HG03060 (cell line): ENCODE measurements around the gene HCK.
A peak's percentile ranks its signal among the peaks of the same experiment; 100 is the strongest.
"Not testable (repeated sequence)": the region's sequence is repeated elsewhere in the genome, so short reads cannot be mapped to it uniquely, and the experiment has no call there.

Experiments
- ATAC-seq: cut with Tn5 transposase; IDR thresholded peaks from one replicate; pipeline ENCODE4 v1.9.1; 2021; ENCODE audit warnings: low read depth, moderate number of reproducible peaks; ENCODE audit not compliant: unreplicated experiment

HCK gene

GRCh38 chr20:32088759-32089158 lies 36.7 kb downstream of the HCK start:
- ATAC-seq: no peak

DNA sequence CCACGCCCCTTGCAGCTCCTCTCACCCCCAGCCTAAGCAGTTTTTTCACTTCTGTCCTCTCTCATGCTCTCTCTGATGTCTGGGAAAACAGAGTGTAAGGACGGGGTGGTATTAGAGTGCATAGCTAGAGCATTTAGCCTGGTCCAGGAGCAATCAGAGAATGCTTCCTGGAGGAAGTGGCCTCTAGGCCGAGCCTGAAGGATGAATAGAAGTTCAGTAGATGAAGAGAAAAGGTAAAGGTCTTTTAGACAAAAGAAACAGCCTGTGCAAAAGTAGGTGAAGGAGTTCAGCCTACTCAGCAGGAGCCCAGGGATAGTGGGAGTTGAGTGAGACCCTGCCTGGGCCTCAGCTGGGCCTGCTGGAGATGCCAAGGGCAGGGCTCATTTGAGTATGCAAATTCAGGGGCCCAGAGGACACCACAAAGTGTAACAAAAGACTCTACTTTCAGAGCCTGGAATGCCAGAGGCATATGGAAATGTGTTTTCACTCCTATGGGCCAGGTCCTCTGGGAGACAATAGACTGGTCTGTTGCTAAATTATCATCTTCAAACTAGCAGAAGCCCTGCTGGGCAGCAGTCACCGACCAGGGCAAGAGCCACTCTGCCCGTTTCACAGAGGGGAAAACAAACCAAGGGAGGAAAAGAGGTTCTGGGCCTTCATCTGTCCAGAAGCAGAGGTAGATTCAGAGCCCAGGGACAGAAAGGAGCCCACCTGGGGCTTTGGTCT lies 37.8 kb downstream of the HCK start:
- no peak for ATAC-seq

DNA sequence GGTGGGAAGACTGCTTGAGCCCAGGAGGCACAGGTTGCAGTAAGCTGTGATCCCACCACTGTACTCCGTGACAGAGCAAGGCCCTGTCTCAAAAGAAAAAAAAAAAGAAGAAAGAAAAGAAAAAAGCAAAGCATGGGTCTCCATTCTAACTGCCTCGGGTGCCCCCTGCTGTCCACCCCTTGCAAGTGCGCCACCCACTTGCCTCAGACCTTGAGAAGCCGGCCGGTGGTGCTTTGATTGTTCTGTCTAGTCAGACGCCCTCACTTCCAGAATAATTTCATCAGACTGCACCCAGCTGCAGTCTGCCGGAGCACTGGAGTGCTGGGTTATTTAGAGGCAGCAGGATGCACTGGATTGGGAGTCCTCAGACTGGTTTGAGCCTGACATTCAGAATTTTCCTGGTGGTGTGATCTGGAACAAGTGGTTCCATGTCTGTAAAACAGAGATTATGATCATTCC lies 39.9 kb downstream of the HCK start:
- no peak for ATAC-seq

- no peak for ATAC-seq
These were observed 46.7 kb downstream of the HCK start for GRCh38 chr20:32098786-32099185.

DNA sequence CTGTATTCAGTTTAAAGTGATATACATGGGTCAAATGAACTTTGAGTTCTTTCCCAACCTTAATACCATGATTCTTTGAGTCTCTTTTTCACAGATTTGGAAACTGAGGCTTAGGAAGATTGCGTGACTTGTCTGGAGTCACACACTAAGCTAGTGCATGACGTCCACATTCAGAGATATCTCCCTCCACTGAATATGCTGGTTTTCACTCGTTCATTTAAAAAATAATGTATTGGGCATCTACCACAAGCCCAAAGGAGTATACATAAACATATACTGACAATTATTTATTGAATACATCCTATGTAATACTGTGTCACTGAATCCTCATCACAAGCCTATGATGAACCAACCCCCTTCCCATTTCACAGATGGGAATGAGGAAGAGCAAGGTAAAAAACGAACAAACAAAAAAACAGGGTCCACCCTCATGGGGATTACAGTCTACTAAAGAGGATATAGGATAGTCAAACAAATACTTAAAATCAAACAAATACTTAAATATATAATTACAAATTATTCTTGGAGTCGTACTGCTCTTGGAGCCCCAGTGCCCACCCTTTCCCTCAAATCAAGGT lies 56.9 kb downstream of the HCK start:
- ATAC-seq: no peak

DNA sequence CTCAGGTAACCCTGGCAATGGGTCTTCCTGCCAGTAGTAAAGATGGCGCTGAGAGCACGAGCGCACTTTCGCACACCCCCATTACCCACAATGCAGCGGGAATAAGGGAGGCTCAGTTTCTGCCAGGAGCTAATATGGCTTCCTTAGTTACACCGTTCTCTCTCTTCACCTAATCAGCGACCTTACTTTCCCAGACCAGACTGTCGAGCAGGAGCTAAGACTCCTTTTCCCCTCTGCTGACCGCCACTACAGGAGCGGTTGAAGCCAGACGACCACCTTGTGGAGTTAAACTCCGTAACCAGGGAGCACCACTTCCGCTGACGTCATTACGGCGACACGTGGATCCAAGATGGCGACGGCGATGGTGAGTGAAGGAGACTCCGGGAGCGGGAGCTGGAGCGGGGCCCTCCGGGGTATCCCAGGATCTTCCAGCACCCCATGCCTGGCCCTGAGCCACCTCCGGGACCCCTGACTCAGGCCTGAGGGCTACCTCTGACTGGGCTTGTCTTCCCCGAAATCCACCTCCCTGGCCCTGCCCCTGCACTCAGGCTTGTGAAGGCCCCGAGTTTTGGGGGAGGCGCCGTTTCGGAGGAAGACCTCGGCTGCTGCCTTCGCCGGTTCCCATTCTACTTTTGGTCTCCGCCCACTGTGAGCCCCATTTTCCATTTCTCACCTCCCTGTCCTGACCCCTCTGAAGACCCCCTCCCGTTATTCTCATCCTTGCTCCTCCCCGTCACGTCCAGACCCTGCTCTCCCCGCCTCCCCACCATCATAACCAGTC lies 57.5 kb downstream of the HCK start, which contains the start of gene TM9SF4:
TSS of gene TM9SF4 (plus strand) at position 323 of the 781 bp plus-strand sequence. CDS start at position 350, 27 bp downstream.
- peak; percentile 61 for ATAC-seq

DNA sequence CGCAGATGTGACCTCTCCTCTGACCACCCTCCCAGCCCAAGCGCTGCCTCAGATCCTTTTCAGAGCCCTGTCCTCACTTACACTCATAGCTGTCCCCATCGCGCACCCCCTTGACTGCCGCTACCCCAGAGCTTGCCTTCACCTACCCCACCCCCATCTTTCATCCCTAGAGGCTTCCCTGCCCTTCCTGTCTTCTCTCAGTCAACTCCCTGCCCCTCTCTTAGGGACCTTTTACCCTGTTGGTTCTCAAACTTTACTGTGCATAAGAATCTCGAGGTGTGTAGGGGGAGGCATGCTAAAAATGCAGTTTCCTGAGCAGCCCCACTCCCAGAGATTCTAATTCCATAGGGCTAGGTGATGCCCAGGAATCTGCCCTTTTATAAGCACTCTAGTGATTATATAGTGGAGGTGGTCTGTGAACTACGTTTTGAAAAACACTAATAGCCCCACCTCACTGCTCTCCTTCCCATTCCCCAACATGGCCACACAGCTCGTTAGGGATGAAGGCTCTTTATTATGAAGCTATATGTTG lies 58.2 kb downstream of the HCK start:
- ATAC-seq: no peak

DNA sequence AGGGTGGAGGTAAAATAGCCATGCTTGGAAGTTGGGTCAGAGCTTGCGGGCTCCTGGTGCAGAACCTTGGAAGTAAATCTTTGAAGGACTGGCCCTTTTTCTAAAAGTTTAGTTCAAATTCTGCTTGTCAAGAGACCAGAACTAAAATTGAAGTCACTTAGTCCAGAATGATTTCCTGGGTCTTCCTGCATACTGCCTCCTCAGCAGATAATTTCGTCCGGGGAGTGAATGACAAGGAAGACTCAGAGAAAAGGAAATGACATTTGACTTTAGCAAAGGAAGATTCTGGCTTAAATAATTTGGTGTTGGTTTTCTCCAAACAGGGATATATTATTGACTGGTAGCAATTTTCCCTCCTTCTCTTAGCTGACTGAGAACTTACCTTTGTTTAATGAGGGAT lies 58.7 kb downstream of the HCK start:
- no peak for ATAC-seq

GRCh38 chr20:32111156-32111686 lies 59.2 kb downstream of the HCK start:
- no peak for ATAC-seq

DNA sequence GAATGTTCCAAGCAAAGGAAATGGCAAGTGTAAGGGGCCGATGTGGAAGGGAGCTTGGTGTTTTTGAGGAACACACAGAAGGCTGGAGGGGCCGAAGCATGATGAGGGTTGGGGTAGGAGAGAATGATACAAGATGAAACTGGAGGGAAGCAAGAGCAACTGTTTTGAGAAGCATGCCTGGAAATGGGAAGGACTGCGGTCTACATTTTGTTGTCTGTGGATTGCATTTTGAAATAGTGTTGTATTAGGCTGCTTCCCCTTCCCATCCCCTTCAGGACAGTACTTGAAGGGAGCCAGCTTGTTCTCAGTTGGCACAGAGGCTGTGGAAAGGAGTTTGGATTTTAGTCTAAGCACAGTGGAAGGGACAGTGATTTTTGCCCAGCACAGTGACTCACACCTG lies 59.7 kb downstream of the HCK start:
- ATAC-seq: no peak

- ATAC-seq: no peak
These were observed 60.8 kb downstream of the HCK start for GRCh38 chr20:32112841-32113240.

- ATAC-seq: no peak
These were observed 61.7 kb downstream of the HCK start for GRCh38 chr20:32113591-32114260.

- no peak for ATAC-seq
These were observed 62.4 kb downstream of the HCK start for GRCh38 chr20:32114305-32114960.

GRCh38 chr20:32115211-32115767 lies 63.2 kb downstream of the HCK start:
- ATAC-seq: no peak

GRCh38 chr20:32116079-32116521 lies 64.1 kb downstream of the HCK start:
- ATAC-seq: no peak

GRCh38 chr20:32116796-32117195 lies 64.8 kb downstream of the HCK start:
- not testable (repeated sequence) for ATAC-seq

DNA sequence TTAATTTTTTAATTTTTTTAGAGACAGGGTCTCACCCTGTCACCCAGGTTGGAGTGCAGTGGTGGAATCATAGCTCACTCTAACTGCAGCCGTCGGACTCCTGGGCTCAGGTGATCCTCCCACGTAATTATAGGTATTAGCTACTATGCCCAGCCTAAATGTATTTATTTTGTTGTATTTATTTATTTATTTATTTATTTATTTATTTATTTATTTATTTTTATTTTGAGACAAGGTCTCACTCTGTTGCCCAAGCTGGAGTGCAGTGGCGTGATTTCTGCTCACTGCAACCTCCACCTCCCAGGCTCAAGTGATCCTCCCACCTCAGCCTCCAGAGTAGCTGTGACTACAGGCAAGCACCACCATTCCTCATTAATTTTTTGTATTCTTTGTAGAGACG lies 66.4 kb downstream of the HCK start:
- not testable (repeated sequence) for ATAC-seq

DNA sequence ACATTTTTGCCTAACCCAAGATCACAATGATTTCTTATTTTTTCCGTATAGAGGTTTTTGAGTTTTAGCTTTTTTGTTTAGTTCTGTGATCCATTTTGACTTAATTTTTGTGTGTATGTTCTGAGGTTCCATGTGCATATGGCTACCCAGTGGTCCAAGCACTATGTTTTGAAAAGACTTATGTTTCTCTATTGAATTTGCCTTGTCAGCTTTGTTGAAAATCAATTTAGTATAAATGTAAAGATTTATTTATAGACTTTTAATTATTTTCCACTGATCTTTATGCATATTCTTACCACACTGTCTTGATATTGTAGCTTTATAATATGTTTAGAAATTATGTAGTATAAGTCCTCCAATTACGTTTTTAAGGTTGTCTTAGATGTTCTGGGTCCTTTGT lies 67.7 kb downstream of the HCK start:
- ATAC-seq: no peak

GRCh38 chr20:32121908-32122307 lies 69.9 kb downstream of the HCK start:
- not testable (repeated sequence) for ATAC-seq
